Myometrial cell (primary cell): ENCODE results near the gene ZNF799. TPM values are rescaled to one million over a fixed set of nuclear protein-coding genes. Genes with fewer than 3 reads are reported as not detected.

ENCODE experiments used
- total RNA-seq: library from RNA; depleted of rRNA; stranded (reverse); fragments of >200 nt; gene quantifications from 2 replicates; pipeline ENCODE4 v1.2.3, GENCODE V29; 2015

The ZNF799 gene
- total RNA-seq: 0.71 and 1.2 TPM in 2 replicates

DNA sequence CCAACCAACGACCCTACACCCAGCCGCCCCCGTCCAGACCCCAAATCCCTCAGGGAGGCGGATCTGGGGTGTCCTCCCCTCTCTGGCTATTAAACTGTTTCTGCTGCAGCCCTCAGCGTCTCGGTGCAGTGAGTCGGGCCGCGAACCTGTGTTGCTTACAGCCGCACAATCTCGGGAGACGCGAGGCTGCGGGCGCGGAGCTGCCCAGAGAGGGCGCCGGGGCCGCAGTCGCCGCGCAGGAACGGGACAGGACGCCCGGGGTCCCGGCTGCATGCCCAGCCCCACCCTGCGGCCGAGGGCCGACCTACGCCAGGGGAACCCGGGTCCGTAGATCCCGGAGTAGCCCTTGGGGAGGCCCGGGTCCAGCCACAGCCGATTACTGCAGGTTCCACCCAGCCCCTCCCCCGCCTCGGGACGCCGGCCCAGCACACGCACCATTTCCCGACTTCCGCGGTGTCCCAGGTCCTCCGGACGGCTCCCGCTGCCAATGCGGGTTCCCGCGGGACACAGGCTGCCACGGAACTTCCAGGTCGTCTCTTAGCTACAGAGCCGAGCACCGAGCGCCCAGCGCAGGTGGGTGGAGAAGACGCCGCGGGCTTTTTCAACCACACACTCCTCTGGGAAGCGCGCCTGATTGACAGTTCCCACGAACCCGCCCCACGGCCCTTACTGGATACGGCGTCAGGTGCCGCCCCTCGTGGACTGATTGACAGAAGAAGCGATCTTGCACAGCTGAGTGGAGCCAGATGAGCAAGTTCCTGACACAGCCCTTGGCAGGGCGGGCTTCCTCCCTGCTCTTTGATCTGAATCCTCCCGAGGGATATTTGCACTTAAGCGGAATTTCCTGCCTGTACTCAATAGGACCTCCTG lies at the start of gene ZNF799:
ZNF799 (minus strand) TSS at position 639 of the 870 bp plus-strand sequence; CDS start at position 438, 201 bp downstream.

DNA sequence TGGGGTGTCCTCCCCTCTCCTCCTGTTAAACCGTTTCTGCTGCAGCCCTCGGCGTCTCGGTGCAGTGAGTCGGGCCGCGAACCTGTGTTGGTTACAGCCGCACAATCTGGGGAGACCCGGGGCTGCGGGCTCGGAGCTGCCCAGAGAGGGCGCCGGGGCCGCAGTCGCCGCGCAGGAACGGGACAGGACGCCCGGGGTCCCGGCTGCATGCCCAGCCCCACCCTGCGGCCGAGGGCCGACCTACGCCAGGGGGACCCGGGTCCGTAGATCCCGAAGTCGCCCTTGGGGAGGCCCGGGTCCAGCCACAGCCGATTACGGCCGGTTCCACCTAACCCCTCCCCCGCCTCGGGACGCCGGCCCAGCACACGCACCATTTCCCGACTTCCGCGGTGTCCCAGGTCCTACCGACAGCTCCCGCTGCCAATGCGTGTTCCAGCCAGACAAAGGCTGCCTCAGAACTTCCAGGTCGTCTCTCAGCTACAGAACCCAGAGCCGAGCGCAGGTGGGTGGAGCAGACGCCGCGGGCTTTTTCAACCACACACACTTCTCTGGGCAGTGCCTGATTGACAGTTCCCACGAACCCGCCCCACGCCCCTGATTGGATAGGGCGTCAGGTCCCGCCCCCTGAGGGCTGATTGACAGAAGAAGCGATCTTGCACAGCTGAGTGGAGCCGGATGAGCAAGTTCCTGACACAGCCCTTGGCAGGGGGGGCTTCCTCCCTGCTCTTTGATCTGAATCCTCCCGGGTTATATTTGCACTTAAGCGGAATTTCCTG lies 39.7 kb upstream of the ZNF799 start, which contains the start of gene ZNF443:
ZNF443 (minus strand) TSS at position 481 of the 776 bp plus-strand sequence; CDS start at position 374, 107 bp downstream.

DNA sequence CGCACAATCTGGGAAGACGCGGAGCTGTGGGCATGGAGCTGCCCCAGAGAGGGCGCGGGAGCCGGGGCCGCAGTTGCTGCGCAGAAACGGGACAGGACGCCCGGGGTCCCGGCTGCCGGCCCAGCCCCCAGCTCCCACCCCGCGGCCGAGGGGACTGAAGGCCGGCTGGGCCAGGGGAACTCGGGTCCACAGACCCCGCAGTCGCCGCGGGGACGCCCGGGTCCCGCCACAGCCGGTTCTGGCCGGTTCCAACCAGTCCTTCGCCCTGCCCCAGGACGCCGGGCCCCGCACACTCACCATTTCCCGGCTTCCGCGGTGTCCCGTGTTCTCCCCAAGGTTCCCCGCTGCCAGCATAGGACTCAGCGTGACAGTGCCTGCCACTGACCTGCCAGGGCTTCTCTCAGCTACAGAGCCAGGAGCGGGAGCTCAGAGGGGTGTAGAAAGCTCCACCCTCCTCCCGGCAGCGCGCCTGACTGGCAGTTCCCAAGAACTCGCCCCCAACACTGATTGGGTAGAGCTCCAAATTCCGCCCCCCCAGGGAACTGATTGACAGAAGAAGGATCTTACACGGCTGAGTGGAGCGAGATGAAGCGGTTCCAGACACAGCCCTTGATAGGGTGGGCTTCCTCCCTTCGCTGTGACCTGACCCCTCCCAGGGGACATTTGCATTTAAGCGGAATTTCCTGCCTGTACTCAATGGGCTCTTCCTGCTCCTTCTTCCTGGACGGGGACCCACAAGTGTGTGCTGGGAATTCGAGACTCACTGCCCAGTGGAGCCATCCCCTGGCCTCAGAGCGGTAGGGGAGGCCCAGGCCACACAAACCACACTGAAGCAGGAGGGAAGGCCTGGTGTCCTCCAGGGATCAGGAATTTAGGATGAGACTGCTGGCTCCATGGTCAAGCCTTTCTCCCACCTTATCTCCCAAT lies 35.6 kb downstream of the ZNF799 start, which contains the start of gene ZNF442:
ZNF442 (minus strand) TSS at position 448 of the 927 bp plus-strand sequence. CDS start 2,052 bp downstream, outside the sequence.

Other genes with a start within 250 kb of the ZNF799 start
- 1.2 and 3.5 TPM in 2 replicates for gene ZNF625, start 244.5 kb downstream of the ZNF799 start, total RNA-seq
- 1.4 and 1.9 TPM in 2 replicates for gene ZNF136, start 238.2 kb downstream of the ZNF799 start, total RNA-seq
- 2.8 and 4.6 TPM in 2 replicates for gene ZNF44, start 106.4 kb downstream of the ZNF799 start, total RNA-seq
- gene ZNF563, start 67.6 kb downstream of the ZNF799 start, total RNA-seq: 0.71 and 2.6 TPM in 2 replicates
- gene ZNF442, start 35.6 kb downstream of the ZNF799 start, total RNA-seq: 0.53 and 0.86 TPM in 2 replicates
- gene ZNF443, start 39.8 kb upstream of the ZNF799 start, total RNA-seq: under 0.01 and 0.35 TPM in 2 replicates
- 0.71 and 1.7 TPM in 2 replicates for gene ZNF709, start 83.5 kb upstream of the ZNF799 start, total RNA-seq
- 2.3 and 3.5 TPM in 2 replicates for gene ZNF564, start 150.2 kb upstream of the ZNF799 start, total RNA-seq
- gene ZNF490, start 209.5 kb upstream of the ZNF799 start, total RNA-seq: 2.3 and 6.4 TPM in 2 replicates
- 5.2 and 9.7 TPM in 2 replicates for gene ZNF791, start 209.6 kb upstream of the ZNF799 start, total RNA-seq